HG02623 (cell line): Measurements from ENCODE around the gene RTL10.
"Not testable (repeated sequence)": the region's sequence is repeated elsewhere in the genome, so short reads cannot be mapped to it uniquely, and the experiment has no call there.

Source experiments
- ATAC-seq: cut with Tn5 transposase; IDR thresholded peaks from one replicate; pipeline ENCODE4 v1.9.1; 2021; ENCODE audit warnings: moderate library complexity; ENCODE audit not compliant: unreplicated experiment

Gene RTL10

DNA sequence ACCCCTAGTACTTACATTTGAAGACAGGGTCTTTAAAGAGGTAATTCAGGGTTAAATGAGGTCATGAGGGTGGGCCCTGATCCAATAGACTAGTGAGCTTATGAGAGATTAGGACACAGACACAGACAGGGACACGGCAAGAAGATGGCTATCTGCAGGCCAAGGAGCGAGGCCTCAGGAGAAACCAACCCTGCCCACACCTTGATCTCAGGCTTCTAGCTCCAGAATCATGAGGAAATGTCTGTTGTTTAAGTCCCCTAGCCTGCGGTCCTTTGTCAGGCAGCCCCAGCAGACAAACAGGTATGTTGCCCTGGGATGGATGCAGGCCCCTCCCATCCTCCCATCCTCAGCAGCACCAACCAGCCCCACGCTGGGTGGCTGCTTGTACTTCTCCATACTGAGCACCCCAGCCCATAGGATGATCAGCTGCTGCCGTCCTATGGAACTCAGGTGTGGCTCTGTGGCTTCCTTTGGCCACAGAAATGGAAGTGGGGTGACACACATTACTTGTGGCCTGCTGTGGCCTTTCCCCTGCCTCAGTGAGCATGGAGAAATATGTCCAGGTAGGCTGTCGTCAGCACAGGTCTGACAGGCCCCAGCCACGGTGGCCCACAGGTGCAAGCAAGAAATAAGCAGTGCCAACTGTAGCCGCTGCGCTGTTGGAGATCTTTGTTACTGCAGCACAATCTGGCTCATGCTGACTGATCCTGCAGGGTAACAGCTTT lies 7.9 kb downstream of the RTL10 start:
- no peak for ATAC-seq

DNA sequence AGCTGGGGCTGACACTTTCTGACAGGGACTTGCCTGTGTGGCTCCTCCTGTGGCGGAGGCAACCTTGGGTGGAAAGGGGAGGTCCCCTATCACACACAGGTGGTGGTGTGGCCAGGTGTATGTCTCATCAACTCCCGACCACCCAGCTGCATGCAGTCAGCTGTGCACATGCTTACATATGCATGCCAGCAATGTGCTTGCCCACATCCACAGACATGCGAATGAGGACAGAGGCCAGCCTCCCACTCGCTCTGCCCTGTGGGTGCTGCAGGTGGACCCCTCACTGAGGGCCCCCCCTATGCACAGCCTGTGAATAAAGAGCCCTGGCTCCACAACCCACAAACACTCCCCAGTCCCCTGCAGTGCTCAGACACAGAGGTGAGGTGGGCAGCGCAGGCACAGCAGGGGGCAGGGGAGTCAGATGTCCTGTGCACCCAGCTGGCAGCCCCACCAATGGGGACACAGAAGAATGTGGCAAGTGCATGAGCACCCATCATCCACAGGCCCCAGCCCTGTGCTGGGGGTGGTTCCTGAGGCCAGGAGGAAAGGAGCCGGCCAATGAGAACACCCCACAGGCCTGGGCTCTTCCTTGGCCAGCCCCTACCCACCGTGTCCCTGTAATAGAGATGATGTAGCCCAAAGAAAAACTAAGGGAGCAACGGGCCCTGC lies 9.5 kb downstream of the RTL10 start:
- ATAC-seq = no peak

- ATAC-seq = no peak
These were observed 10.2 kb downstream of the RTL10 start for GRCh38 chr22:19844377-19845053.

DNA sequence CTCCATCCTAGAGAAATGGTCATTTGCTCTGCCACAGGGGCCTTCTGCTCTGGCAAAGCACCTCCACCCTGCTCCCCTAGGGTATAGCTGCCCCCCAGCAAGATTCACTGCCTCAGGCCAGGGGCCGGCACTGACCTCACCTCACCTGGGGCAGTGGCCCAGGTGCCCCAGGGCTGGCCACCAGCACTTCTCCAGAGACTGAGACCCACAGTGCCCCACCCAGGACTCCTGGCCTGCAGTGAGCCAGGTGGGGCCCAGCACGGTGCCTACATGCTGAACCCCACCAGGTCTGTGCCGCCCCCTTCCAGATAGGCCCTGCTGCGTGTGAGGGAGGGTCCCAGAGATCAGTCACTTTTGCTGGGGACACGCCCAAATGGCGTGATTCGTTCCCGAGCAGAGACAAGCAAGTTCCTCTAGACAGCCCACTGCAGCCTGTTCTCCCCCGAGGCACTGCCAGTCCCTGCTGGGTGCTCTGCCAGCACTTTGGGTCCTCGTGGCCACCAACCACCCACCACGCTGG lies 10.8 kb downstream of the RTL10 start:
- ATAC-seq = no peak

- no peak for ATAC-seq
These were observed 11.4 kb downstream of the RTL10 start for GRCh38 chr22:19843107-19843856.

GRCh38 chr22:19842393-19843106 lies 12.1 kb downstream of the RTL10 start:
- no peak for ATAC-seq

- ATAC-seq = no peak
These were observed 12.9 kb downstream of the RTL10 start for GRCh38 chr22:19841641-19842392.

DNA sequence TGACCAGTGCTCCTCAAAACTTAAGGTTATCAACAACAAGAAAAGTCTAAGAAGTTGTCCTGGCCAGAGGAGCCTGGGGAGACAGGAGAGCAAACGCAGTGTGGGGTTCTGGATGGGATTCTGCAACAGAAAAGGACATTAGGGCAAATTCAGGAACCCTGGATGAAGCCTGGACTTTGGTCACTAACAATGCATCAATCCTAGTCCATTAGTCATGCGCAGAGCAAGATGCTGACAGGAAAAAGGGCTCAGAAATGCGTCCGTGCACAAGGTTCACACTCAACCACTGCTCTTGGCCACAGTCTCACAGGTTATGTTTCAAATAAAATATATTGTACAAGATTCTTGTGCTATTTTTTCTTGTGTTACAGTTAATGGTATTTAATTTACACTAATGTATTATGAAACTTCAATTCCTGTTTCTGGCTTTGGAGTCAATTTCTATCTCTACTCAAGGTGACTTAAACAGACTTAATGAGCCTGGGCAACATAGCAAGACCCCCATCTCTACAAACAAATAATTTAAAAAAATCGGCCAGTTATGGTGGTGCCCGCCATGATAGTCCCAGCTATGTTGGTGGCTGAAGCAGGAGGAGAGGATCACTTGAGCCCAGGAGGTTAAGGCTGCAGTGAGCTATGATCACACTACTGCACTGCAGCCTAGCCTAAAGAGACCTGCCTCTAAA lies 13.6 kb downstream of the RTL10 start:
- no peak for ATAC-seq

DNA sequence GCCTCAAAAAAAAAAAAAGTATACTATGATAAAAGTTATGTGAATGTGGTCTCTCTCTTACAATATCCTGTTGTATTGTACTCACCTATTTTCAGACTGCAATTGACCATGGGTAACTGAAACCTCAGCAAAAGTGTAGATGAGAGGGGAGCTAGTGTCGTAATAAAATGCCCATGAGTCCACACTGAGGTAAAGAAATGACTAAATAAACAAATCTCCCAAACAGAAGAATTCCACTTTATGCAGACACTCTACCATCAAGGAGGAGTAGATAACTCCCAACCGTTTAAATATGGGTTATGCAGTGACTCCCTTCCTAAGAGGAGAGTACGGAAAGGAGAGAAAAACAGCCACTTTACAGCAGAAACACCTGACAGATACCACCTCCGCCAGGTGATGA lies 14.6 kb downstream of the RTL10 start:
- no peak for ATAC-seq

- ATAC-seq = no peak
These were observed 16.8 kb downstream of the RTL10 start for GRCh38 chr22:19837915-19838314.

DNA sequence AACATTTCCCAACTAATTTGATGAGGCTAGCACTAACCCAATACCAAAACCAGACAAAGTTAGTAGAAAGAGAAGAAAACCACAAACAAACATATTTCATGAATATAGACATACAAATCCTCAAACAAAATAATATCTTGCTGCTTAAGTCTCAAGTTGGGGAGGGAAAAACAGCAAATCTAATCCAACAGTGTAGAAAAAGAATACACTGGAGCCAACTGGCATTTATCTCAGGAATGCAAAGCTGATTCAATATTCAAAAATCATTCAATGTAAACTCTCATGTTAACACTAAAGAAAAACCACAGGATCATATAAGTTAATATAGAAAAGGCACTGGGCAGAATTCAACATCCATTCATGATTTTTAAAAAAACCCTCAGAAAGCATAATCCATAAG lies 18.2 kb downstream of the RTL10 start:
- ATAC-seq = no peak

DNA sequence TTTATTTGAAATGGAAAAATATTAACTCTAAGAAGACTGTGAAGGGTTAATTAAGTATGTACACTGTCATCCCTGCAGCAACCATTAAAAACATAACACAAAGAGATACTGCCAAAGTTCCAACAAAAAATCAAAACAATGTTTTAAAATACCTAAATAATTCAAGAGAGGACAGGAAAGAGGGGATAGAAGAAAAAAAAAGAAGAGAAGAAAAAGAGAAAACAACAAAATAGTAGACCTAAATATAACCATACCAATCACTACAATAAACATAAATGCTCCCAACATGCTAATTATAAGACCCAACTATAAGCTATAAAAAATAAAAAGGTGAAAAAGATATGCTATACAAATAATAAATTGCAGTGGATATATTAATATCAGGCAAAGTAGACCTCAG lies 20.1 kb downstream of the RTL10 start:
- ATAC-seq = no peak

GRCh38 chr22:19833327-19833726 lies 21.3 kb downstream of the RTL10 start:
- ATAC-seq = not testable (repeated sequence)

GRCh38 chr22:19832476-19833108 lies 22.1 kb downstream of the RTL10 start:
- ATAC-seq = no peak

GRCh38 chr22:19831979-19832378 lies 22.7 kb downstream of the RTL10 start:
- not testable (repeated sequence) for ATAC-seq

DNA sequence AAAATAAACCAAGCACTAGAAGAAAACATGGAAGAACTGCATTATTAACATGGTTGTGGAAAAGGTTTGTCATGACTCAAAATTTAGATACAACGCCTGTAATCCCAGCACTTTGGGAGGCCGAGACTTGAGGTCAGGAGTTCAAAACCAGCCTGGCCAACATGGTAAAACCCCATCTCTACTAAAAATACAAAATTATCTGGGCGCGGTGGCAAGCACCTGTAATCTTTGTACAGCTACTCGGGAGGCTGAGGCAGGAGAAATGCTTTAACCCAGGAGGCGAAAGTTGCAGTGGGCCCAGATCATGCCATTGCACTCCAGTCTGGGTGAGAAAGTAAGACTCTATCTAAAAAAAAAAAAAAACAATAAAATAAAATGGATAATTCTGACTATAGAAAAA lies 23.7 kb downstream of the RTL10 start:
- no peak for ATAC-seq

GRCh38 chr22:19828035-19828401 lies 26.7 kb downstream of the RTL10 start:
- ATAC-seq = no peak

- ATAC-seq = no peak
These were observed 27.2 kb downstream of the RTL10 start for GRCh38 chr22:19827341-19828034.
